Measurements from ENCODE around the gene PGBD1.

DNA sequence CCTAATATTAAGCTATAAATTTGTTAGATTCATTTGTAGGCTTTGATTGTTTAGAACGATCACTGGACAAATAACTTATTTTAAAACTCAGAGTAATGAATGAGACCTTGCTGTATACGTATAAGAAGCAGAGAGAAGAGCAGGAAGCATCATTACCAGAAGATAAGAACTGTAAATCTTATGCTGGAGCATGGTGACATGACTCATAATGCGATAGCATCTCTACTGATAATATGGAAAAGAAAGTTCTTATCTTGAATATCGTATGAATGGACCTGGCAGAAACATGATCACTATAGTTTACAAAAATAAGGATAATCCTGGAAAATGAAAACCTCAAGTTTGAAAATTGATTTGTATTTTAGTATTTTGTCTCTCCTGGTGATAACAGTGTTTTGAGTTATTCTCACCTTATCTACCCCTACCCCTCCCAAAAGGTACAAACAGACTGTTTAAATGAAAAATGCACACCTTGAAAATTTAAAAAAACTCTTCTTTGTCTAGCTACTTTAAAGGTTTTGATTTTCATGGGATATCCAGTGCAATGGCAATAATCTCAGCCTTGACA is 16.5 kb upstream of the PGBD1 start:
- TF ChIP-seq TCF12 (IDR thresholded peaks at IDR 0.05; ENCODE audit: low read depth, low read length) = no peak
- TF ChIP-seq, protein P1, sequence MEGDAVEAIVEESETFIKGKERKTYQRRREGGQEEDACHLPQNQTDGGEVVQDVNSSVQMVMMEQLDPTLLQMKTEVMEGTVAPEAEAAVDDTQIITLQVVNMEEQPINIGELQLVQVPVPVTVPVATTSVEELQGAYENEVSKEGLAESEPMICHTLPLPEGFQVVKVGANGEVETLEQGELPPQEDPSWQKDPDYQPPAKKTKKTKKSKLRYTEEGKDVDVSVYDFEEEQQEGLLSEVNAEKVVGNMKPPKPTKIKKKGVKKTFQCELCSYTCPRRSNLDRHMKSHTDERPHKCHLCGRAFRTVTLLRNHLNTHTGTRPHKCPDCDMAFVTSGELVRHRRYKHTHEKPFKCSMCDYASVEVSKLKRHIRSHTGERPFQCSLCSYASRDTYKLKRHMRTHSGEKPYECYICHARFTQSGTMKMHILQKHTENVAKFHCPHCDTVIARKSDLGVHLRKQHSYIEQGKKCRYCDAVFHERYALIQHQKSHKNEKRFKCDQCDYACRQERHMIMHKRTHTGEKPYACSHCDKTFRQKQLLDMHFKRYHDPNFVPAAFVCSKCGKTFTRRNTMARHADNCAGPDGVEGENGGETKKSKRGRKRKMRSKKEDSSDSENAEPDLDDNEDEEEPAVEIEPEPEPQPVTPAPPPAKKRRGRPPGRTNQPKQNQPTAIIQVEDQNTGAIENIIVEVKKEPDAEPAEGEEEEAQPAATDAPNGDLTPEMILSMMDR (IDR thresholded peaks at IDR 0.05; ENCODE audit: control extremely low read depth in 1 of 3, insufficient read depth in 1 of 3, low read depth in 1 of 3, low read length in 3 of 3) = no peak
- TF ChIP-seq EGR1 (IDR thresholded peaks at IDR 0.05; ENCODE audit: borderline replicate concordance, low read depth, low read length) = no peak
- TF ChIP-seq, protein P2, sequence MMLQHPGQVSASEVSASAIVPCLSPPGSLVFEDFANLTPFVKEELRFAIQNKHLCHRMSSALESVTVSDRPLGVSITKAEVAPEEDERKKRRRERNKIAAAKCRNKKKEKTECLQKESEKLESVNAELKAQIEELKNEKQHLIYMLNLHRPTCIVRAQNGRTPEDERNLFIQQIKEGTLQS (IDR thresholded peaks at IDR 0.05; ENCODE audit: insufficient read depth, low read depth, low read length) = no peak
- TF ChIP-seq POLR2A (IDR thresholded peaks at IDR 0.05; ENCODE audit: control extremely low read depth in 1 of 2, low read depth in 2 of 2, low read length in 2 of 2) = no peak
- no peak for TF ChIP-seq HDAC2 (IDR thresholded peaks at IDR 0.05; ENCODE audit: borderline replicate concordance in 1 of 2, low read depth in 2 of 2, low read length in 2 of 2)

Measured in H1 (cell line).